Spleen (tissue), 7 donors: ENCODE results near the gene SMG9.

ENCODE experiments used
- CTCF ChIP-seq, 11 experiments: fragments of 200-600 bp in 7 of 11; fragments of 450-650 bp in 4 of 11; sonication (generic) in 4 of 11; IDR thresholded peaks in 8 of 11; conservative IDR thresholded peaks in 3 of 11; 1 replicate in 7 of 11; 2 replicates in 4 of 11; pipeline versions ENCODE4 v1.4.0 to v1.8.0; 2016 to 2021; ENCODE audit warnings: antibody characterized with exemption in 11 of 11, inconsistent platforms in 4 of 11, mild to moderate bottlenecking in 1 of 11
- POLR2A ChIP-seq, 3 donors: fragments of 450-650 bp; IDR thresholded peaks; one replicate each; pipeline ENCODE4 v1.5.1; 2017; ENCODE audit warnings: antibody characterized with exemption in 3 of 3, mild to moderate bottlenecking in 1 of 3
- POLR2AphosphoS5 ChIP-seq, 3 donors: sonication (generic); formaldehyde crosslinking; IDR thresholded peaks; one replicate each; pipeline ENCODE4 v1.5.1; 2017; ENCODE audit warnings: antibody characterized with exemption in 3 of 3
- donor health status: DM: no; HTN: no; CAD: no; lungs with moderate emphysema.
- donor health status: DM: no; HTN: no; CAD: no.
- donor health status: DM: no; HTN: no; CAD: no.

- no peak for TF ChIP-seq CTCF (IDR thresholded peaks at IDR 0.05 in 8 of 11, conservative IDR thresholded peaks at IDR 0.05 in 3 of 11)
- no peak for TF ChIP-seq POLR2AphosphoS5 (IDR thresholded peaks at IDR 0.05)
- no peak for TF ChIP-seq POLR2A (IDR thresholded peaks at IDR 0.05)
Measured at GRCh38 chr19:43767818-43768217, 13.1 kb upstream of the SMG9 start.
